ENCODE results near the gene SRPRB.
"Not testable (repeated sequence)": the region's sequence is repeated elsewhere in the genome, so short reads cannot be mapped to it uniquely, and the experiment has no call there.

The SRPRB gene

DNA sequence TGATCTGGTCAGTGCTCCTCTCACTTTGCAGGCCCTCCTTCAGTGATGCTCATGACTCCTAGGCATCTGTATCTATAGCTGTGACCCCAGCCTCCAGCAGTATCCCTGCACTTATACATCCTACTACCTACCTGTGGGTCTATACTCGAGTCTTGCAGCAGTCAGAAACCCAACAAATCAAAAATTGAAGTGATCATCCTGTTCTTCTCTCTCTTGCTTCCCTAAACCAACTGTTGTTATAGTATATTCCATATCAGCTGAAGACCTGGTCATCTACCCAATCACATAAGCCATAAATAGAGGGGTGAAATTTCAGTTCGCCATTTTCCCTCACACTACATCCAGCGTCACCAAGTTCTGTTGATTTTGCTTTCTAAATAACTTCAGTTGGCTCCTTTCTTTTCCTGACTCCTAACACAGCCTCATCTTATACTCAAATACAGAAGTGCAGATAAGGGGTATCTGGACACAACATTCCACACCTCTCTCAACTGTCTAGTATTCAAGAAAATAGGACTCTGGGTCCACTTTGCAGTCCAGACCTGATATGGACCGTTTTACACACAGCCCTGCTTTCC lies 25.9 kb upstream of the SRPRB start:
- H3K4me3 ChIP-seq (replicated peaks; ENCODE audit: insufficient read depth, low read length): no peak overlapping the region
- TF ChIP-seq POLR2AphosphoS5 (IDR thresholded peaks at IDR 0.05; ENCODE audit: low read depth) (no peak), SPI1 (IDR thresholded peaks at IDR 0.05; ENCODE audit: borderline replicate concordance, low read depth) (no peak)
- TF ChIP-seq, protein P1, sequence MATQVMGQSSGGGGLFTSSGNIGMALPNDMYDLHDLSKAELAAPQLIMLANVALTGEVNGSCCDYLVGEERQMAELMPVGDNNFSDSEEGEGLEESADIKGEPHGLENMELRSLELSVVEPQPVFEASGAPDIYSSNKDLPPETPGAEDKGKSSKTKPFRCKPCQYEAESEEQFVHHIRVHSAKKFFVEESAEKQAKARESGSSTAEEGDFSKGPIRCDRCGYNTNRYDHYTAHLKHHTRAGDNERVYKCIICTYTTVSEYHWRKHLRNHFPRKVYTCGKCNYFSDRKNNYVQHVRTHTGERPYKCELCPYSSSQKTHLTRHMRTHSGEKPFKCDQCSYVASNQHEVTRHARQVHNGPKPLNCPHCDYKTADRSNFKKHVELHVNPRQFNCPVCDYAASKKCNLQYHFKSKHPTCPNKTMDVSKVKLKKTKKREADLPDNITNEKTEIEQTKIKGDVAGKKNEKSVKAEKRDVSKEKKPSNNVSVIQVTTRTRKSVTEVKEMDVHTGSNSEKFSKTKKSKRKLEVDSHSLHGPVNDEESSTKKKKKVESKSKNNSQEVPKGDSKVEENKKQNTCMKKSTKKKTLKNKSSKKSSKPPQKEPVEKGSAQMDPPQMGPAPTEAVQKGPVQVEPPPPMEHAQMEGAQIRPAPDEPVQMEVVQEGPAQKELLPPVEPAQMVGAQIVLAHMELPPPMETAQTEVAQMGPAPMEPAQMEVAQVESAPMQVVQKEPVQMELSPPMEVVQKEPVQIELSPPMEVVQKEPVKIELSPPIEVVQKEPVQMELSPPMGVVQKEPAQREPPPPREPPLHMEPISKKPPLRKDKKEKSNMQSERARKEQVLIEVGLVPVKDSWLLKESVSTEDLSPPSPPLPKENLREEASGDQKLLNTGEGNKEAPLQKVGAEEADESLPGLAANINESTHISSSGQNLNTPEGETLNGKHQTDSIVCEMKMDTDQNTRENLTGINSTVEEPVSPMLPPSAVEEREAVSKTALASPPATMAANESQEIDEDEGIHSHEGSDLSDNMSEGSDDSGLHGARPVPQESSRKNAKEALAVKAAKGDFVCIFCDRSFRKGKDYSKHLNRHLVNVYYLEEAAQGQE (IDR thresholded peaks at IDR 0.05; ENCODE audit: insufficient replicate concordance, low read depth): no peak
- no peak overlapping the region for H3K27ac ChIP-seq (replicated peaks)
- no peak for DNase-seq (ENCODE audit: low read depth in 1 of 2, low spot score in 1 of 2)
- H3K27me3 ChIP-seq (ENCODE audit: insufficient read depth, poor library complexity, severe bottlenecking): no peaks in the 10 kb centered on the region

DNA sequence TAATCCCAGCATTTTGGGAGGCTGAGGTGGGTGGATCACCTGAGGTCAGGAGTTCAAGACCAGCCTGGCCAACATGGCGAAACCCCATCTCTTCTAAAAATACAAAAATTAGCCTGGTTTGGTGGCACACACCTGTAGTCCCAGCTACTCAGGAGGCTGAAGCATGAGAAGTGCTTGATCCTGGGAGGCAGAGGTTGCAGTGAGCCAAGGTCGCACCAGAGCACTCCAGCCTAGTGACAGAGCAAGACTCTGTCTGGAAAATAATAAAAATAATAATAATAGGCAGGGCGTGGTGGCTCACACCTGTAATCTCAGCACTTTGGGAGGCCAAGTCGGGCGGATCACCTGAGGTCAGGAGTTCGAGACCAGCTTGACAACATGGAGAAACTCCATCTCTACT lies 24.9 kb upstream of the SRPRB start:
- not testable (repeated sequence) for H3K4me3 ChIP-seq (replicated peaks; ENCODE audit: insufficient read depth, low read length); H3K27ac ChIP-seq (replicated peaks); DNase-seq (ENCODE audit: low read depth in 1 of 2, low spot score in 1 of 2); H3K27me3 ChIP-seq (ENCODE audit: insufficient read depth, poor library complexity, severe bottlenecking)

DNA sequence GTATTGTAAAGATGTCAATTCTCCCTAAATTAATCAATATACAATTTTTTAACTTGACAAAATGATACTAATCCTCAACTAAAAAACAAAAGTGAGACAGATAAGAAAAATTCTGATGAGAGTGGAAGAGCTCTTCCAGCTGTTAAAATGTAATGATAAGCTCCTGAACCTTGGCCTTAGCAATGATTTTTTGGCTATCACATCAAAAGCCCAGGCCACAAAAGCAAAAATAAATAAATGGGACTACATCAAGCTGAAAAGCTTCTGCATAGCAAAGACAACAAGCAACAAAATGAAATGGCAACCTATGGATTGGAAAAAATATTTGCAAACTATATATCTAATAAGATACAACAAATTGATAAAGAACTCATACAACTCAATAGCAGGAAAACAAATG lies 24.0 kb upstream of the SRPRB start:
- TF ChIP-seq, protein P2, sequence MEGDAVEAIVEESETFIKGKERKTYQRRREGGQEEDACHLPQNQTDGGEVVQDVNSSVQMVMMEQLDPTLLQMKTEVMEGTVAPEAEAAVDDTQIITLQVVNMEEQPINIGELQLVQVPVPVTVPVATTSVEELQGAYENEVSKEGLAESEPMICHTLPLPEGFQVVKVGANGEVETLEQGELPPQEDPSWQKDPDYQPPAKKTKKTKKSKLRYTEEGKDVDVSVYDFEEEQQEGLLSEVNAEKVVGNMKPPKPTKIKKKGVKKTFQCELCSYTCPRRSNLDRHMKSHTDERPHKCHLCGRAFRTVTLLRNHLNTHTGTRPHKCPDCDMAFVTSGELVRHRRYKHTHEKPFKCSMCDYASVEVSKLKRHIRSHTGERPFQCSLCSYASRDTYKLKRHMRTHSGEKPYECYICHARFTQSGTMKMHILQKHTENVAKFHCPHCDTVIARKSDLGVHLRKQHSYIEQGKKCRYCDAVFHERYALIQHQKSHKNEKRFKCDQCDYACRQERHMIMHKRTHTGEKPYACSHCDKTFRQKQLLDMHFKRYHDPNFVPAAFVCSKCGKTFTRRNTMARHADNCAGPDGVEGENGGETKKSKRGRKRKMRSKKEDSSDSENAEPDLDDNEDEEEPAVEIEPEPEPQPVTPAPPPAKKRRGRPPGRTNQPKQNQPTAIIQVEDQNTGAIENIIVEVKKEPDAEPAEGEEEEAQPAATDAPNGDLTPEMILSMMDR (IDR thresholded peaks at IDR 0.05; ENCODE audit: insufficient read depth, low read length): no peak
- TF ChIP-seq GABPA (IDR thresholded peaks at IDR 0.05; ENCODE audit: low read depth): no peak
- TF ChIP-seq, protein P1 (IDR thresholded peaks at IDR 0.05; ENCODE audit: insufficient replicate concordance, low read depth): no peak
- TF ChIP-seq POLR2AphosphoS5 (IDR thresholded peaks at IDR 0.05; ENCODE audit: low read depth): no peak
- TF ChIP-seq SPI1 (IDR thresholded peaks at IDR 0.05; ENCODE audit: borderline replicate concordance, low read depth): no peak
- H3K27me3 ChIP-seq (ENCODE audit: insufficient read depth, poor library complexity, severe bottlenecking): no peaks in the 10 kb centered on the region
- no peak overlapping the region for H3K4me3 ChIP-seq (replicated peaks; ENCODE audit: insufficient read depth, low read length)
- no peak for DNase-seq (ENCODE audit: low read depth in 1 of 2, low spot score in 1 of 2)
- H3K27ac ChIP-seq (replicated peaks): no peak overlapping the region

DNA sequence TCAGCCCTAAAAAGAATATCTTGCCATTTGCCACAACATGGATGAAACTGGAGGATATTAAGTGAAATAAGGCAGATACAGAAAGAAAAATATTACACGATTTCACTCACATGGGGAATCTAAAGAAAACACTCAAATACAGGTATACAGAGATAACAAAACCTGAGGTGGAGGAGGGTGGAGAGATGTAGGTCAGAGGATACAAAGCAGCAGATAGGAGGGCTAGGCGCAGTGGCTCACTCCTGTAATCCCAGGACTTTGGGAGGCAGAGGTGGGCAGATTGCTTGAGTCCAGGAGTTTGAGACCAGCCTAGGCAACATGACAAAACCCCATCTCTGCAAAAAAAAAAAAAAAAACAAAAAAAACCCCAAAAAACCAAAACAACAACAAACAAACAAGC lies 23.2 kb upstream of the SRPRB start:
- no peak overlapping the region for H3K27ac ChIP-seq (replicated peaks)
- DNase-seq (ENCODE audit: low read depth in 1 of 2, low spot score in 1 of 2): no peak
- no peak for TF ChIP-seq SPI1 (IDR thresholded peaks at IDR 0.05; ENCODE audit: borderline replicate concordance, low read depth)
- TF ChIP-seq, protein P1 (IDR thresholded peaks at IDR 0.05; ENCODE audit: insufficient replicate concordance, low read depth): no peak
- TF ChIP-seq, protein P2 (IDR thresholded peaks at IDR 0.05; ENCODE audit: insufficient read depth, low read length): no peak
- TF ChIP-seq POLR2AphosphoS5 (IDR thresholded peaks at IDR 0.05; ENCODE audit: low read depth): no peak
- TF ChIP-seq GABPA (IDR thresholded peaks at IDR 0.05; ENCODE audit: low read depth): no peak
- H3K27me3 ChIP-seq (ENCODE audit: insufficient read depth, poor library complexity, severe bottlenecking): no peaks in the 10 kb centered on the region
- H3K4me3 ChIP-seq (replicated peaks; ENCODE audit: insufficient read depth, low read length): no peak overlapping the region

Measured in HL-60 (cell line).